OCI-LY1 (cell line): ENCODE measurements around the gene HNRNPA1.
"Not testable (repeated sequence)": the region's sequence is repeated elsewhere in the genome, so short reads cannot be mapped to it uniquely, and the experiment has no call there.

ENCODE experiments used
- H2AFZ ChIP-seq: fragments of 200-600 bp; sonication (generic), shearing (Covaris generic); 2 replicates; pipeline ENCODE4 v1.6.0; 2014; ENCODE audit warnings: antibody characterized with exemption, mild to moderate bottlenecking, low read length
- H3F3A ChIP-seq: fragments of 200-600 bp; sonication (generic), shearing (Covaris generic); 2 replicates; pipeline ENCODE4 v1.6.0; 2014; ENCODE audit warnings: mild to moderate bottlenecking, antibody characterized with exemption, low read length, moderate library complexity; ENCODE audit not compliant: insufficient read depth
- H3K27ac ChIP-seq: fragments of 200-600 bp; sonication (generic); 2 replicates; pipeline ENCODE4 v1.5.1; 2014; ENCODE audit warnings: low read length, mixed run types, mild to moderate bottlenecking, low read depth; ENCODE audit not compliant: poor library complexity, severe bottlenecking
- H3K27me3 ChIP-seq: fragments of 200-600 bp; sonication (generic); 2 replicates; pipeline ENCODE4 v1.6.0; 2014; ENCODE audit warnings: antibody characterized with exemption, mild to moderate bottlenecking, low read length, moderate library complexity; ENCODE audit not compliant: insufficient read depth
- H3K36me3 ChIP-seq: fragments of 200-600 bp; sonication (generic); 2 replicates; pipeline ENCODE4 v1.6.1; 2014; ENCODE audit warnings: mild to moderate bottlenecking, antibody characterized with exemption, low read length, moderate library complexity, mixed read lengths; ENCODE audit not compliant: insufficient read depth
- H3K4me1 ChIP-seq: fragments of 200-600 bp; sonication (generic); 2 replicates; pipeline ENCODE4 v1.5.1; 2014; ENCODE audit warnings: mild to moderate bottlenecking, low read length, moderate library complexity; ENCODE audit not compliant: insufficient read depth, severe bottlenecking
- H3K4me2 ChIP-seq: fragments of 200-600 bp; sonication (generic), shearing (Covaris generic); 2 replicates; pipeline ENCODE4 v1.6.1; 2014; ENCODE audit warnings: low read length
- H3K4me3 ChIP-seq: fragments of 200-600 bp; sonication (generic); 2 replicates; pipeline ENCODE4 v1.5.1; 2014; ENCODE audit warnings: low read length, low read depth, mild to moderate bottlenecking, mixed read lengths; ENCODE audit not compliant: poor library complexity, severe bottlenecking
- H3K79me2 ChIP-seq: fragments of 200-600 bp; shearing (Covaris generic); 2 replicates; pipeline ENCODE4 v1.6.1; 2016; ENCODE audit warnings: mixed run types, low read length, mixed read lengths; ENCODE audit not compliant: insufficient read depth
- H3K9ac ChIP-seq: fragments of 200-600 bp; sonication (generic), shearing (Covaris generic); 2 replicates; pipeline ENCODE4 v1.6.1; 2014; ENCODE audit warnings: mild to moderate bottlenecking, low read length, mixed read lengths
- H3K9me2 ChIP-seq: fragments of 200-600 bp; sonication (generic), shearing (Covaris generic); 2 replicates; pipeline ENCODE4 v1.6.1; 2014; ENCODE audit warnings: low read depth, mild to moderate bottlenecking, low read length, mixed read lengths
- H3K9me3 ChIP-seq: fragments of 200-600 bp; shearing (Covaris generic); 2 replicates; pipeline ENCODE4 v1.6.1; 2014; ENCODE audit warnings: low read length, mixed read lengths
- H4K20me1 ChIP-seq: fragments of 200-600 bp; sonication (generic), shearing (Covaris generic); 2 replicates; pipeline ENCODE4 v1.6.0; 2016; ENCODE audit warnings: mild to moderate bottlenecking, low read length; ENCODE audit not compliant: insufficient read depth
- CTCF ChIP-seq: fragments of 200-600 bp; sonication (generic), shearing (Covaris generic); IDR thresholded peaks from 2 replicates; pipeline ENCODE4 v1.5.1; 2017; ENCODE audit warnings: mild to moderate bottlenecking, antibody characterized with exemption, low read length, moderate library complexity, mixed read lengths
- EZH2 ChIP-seq: fragments of 200-600 bp; sonication (generic), shearing (Covaris generic); IDR thresholded peaks from 2 replicates; pipeline ENCODE4 v1.8.0; 2017; ENCODE audit warnings: borderline replicate concordance, mixed run types, mild to moderate bottlenecking, antibody characterized with exemption, low read length, moderate library complexity, mixed read lengths

The HNRNPA1 gene

GRCh38 chr12:54311051-54311450 lies 30.5 kb downstream of the HNRNPA1 start:
- Histone ChIP-seq H3K9ac (no peak overlapping the region), H3K36me3 (no peaks in the 10 kb centered on the region), H3K4me2 (no peak overlapping the region), H3F3A (no peaks in the 10 kb centered on the region), H4K20me1 (no peaks in the 10 kb centered on the region), H3K27ac (no peak overlapping the region), H3K9me3 (no peaks in the 10 kb centered on the region), H2AFZ (no peak overlapping the region), H3K9me2 (no peaks in the 10 kb centered on the region), H3K4me3 (no peak overlapping the region), H3K79me2 (no peaks in the 10 kb centered on the region), H3K27me3 (0 out of 2 replicates have a peak, but pooled peaks cover 6% of the 10 kb centered on the region), H3K4me1 (no peaks in the 10 kb centered on the region)
- TF ChIP-seq EZH2: no peak
- no peak for TF ChIP-seq CTCF

GRCh38 chr12:54312309-54312708 lies 31.8 kb downstream of the HNRNPA1 start:
- H3K79me2 ChIP-seq, H3F3A ChIP-seq, H3K36me3 ChIP-seq, H3K4me1 ChIP-seq, H4K20me1 ChIP-seq, H3K27ac ChIP-seq, H3K27me3 ChIP-seq, H3K4me3 ChIP-seq, H3K9ac ChIP-seq, H3K9me3 ChIP-seq, H3K4me2 ChIP-seq, H2AFZ ChIP-seq, H3K9me2 ChIP-seq: not testable (repeated sequence)

GRCh38 chr12:54321363-54321762 lies 40.8 kb downstream of the HNRNPA1 start:
- Histone ChIP-seq H3K9me3 (no peaks in the 10 kb centered on the region), H4K20me1 (no peaks in the 10 kb centered on the region), H3F3A (no peaks in the 10 kb centered on the region), H3K36me3 (no peaks in the 10 kb centered on the region), H3K79me2 (peaks cover 6% of the 10 kb centered on the region), H3K9ac (no peak overlapping the region), H3K4me3 (no peak overlapping the region), H3K27me3 (no peaks in the 10 kb centered on the region), H3K27ac (no peak overlapping the region), H3K4me1 (peaks cover 14% of the 10 kb centered on the region), H3K4me2 (no peak overlapping the region), H3K9me2 (no peaks in the 10 kb centered on the region), H2AFZ (no peak overlapping the region)
- TF ChIP-seq EZH2: no peak
- TF ChIP-seq CTCF: no peak

- peak within 1 kb of the TSS; percentile 92 for H3K9ac ChIP-seq
- peaks cover 14% of the 10 kb centered on the region for H3K4me1 ChIP-seq
- peaks cover 6% of the 10 kb centered on the region for H3K79me2 ChIP-seq
- no peak within 1 kb of the TSS for H3K27ac ChIP-seq
- no peaks in the 10 kb centered on the region for H4K20me1 ChIP-seq
- no peaks in the 10 kb centered on the region for H3K9me3 ChIP-seq
- no peaks in the 10 kb centered on the region for H3F3A ChIP-seq
- H3K27me3 ChIP-seq: no peaks in the 10 kb centered on the region
- peak within 1 kb of the TSS; percentile 83 for H3K4me2 ChIP-seq
- peak within 1 kb of the TSS; percentile 85 for H2AFZ ChIP-seq
- H3K9me2 ChIP-seq: no peaks in the 10 kb centered on the region
- H3K36me3 ChIP-seq: peaks cover 5% of the 10 kb centered on the region; the same call in 1 of the 2 replicates
- TF ChIP-seq CTCF (peak; percentile 90), EZH2 (no peak)
- peak within 1 kb of the TSS; percentile 94 for H3K4me3 ChIP-seq
These were observed 44.3 kb downstream of the HNRNPA1 start, which contains the start of gene COPZ1 for GRCh38 chr12:54324617-54325441. COPZ1 (plus strand) TSS chr12:54325131; CDS start chr12:54325164, 33 bp downstream.

GRCh38 chr12:54325442-54326109 lies 45.0 kb downstream of the HNRNPA1 start:
- Histone ChIP-seq H3K9ac (peak overlapping the region; percentile 92), H3K4me3 (peak overlapping the region; percentile 94), H3K4me2 (peak overlapping the region; percentile 83), H3K4me1 (peaks cover 14% of the 10 kb centered on the region)
- not testable (repeated sequence) for H3F3A ChIP-seq, H3K9me2 ChIP-seq, H3K9me3 ChIP-seq, H3K36me3 ChIP-seq, H4K20me1 ChIP-seq, H3K27ac ChIP-seq, H3K27me3 ChIP-seq, H2AFZ ChIP-seq, H3K79me2 ChIP-seq
